ENCODE data around the gene TNS1.
A peak's percentile ranks its signal among the peaks of the same experiment; 100 is the strongest.

Gene TNS1

DNA sequence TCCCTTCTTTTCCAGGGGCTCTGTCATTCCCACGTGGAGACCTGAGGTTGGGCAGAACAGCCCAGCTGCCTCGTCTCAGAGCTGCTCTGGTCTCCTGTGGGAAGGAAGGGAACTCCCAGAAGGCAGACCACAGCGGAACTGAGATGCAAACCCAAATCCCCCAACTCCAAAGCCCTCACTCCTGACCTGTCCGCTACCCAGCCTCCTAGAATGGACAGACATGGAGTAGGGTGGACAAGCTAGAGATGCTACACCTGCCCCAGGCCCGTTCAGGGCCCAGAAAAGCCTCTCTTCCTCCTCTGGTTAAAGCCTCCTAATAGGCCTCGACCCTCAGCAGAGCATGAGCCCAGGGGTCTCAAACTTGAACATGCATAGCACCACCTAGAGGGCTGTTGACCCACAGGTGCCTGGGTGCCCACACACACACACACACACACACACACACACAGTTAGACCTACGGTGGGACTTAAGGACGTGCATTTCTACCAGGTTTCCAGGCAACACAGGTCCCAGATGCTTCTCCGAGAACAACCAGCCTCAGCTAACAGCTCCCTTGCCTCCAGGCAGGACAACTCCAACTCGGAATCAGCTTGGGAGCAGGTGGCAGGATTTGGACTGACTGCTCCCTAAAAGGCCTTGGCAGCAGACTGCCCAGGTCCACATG, 93.5 kb downstream of the TNS1 start:
- DNase-seq = no peak

DNA sequence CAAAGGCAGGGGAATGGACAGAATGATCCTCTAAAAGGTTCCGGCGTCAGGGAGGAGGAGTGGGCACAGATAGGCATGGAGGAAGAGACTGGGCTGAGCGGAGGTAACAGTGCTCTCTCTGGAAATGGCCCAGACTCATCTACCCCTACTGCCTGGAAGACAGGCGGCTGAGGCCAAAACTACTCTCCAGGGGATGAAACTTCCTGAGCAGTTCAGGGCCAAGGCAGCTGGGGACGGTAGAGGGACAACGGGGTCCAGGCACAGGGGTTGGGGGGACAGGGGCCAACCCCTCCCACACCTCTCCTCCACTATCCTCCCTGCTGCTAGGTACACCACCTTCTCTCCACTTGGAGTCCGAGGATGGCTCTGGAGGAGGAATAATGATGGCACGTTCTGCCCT, 94.3 kb downstream of the TNS1 start:
- no peak for DNase-seq

DNA sequence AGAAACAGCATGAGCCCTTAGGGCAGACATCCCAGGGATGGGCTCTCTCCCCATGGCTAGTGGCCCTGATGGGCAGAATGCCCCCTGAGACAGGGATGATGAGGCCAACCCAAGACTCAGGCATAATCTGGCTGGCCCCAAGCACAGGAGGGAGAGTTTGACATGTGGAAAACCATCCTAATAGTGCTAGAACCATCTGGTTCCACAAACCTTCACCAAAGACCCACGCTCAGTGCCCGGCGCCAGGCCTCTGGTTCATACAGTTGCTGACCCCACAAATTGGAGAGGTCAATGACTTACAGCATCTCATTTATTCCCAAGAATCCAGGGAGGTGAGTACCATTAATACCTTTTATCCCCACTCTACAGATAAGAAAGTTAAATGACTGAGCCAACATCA, 95.5 kb downstream of the TNS1 start:
- DNase-seq = no peak

GRCh38 chr2:217906798-217907197, 96.0 kb downstream of the TNS1 start:
- DNase-seq = no peak

GRCh38 chr2:217905896-217906295, 96.9 kb downstream of the TNS1 start:
- DNase-seq = no peak

GRCh38 chr2:217905395-217905794, 97.4 kb downstream of the TNS1 start:
- DNase-seq = no peak

DNA sequence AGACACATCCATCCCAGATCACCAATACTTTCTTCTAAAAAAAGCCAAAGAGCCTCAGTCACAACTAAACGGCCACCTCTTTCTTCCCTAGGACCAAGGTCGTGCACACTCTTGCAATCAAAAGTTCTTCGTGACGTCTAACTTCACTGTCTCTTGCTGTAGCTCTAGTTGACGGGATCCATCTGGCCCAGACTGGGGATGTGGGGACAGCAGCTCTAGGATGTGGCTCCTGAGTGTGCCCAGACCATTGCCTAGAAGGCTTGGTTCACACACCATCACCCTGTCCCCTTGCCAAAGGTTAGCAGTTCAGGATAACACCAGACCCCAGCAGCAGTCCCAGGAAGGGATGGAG, 98.2 kb downstream of the TNS1 start:
- no peak for DNase-seq

DNA sequence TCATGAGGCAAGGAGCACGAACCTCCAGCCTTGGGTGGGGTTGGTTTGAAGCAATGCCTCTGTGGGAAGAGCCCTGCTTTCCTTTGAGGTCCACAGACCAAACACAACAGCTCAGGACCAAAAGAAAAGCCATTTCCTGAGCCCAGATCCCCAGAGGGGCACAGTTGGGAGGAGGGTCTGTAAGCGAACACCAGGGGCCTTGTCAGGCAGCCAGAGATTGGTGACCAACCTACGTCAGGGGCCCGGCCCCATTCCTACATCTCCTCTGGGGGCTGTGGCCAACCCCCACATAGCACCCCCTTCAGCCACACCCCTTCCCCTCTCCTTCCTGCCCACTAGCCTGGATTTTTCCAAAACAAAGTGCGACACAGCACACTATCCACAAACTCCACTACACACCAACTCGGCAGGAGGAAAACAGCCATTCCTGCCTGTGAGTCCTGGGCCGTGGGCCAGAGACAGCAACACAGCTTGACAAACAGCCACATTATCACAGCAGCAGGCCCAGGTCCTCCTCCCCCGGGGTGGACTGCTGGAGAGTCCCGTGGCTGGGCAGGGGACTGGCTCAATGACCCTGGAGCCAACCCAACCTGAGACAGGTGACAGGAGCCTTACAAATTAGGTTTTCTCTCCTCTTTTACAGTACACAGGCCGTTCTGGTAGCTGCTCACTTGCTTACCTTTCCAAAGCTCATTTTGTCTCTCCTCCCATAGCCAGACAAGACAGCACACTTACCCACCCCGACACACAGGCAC, 98.8 kb downstream of the TNS1 start:
- no peak for DNase-seq

- no peak for DNase-seq
Observed at GRCh38 chr2:217903142-217903858, 99.5 kb downstream of the TNS1 start.

GRCh38 chr2:217902379-217903141, 100.2 kb downstream of the TNS1 start:
- DNase-seq = no peak

DNA sequence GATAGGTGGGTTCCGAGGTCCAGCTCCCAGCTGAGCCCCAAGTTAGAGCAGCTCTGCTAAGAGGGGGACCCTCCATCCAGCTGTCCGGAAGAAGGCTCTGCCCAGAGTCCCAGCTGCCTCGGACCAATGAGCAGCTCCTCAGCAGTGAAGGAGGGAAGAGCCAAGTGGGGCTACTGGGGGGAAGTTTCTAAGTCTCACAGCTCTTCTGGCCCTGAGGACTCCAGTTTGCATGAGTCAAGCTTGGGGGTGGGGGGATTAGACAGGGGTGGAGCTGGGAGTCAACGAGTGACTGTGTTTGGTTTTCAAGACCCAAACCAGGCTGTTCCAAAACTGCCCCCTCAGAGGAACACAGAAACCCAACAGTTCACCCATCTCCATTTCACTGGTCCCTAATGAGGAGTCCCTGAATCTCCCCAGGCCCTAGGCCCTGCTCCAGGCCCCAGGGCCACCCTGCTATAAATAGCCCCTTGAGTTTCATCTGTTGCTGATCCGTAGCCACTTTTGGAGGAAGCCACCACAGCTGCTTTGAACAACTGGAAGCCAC, 100.9 kb downstream of the TNS1 start:
- no peak for DNase-seq

GRCh38 chr2:217901400-217901799, 101.4 kb downstream of the TNS1 start:
- no peak for DNase-seq

DNA sequence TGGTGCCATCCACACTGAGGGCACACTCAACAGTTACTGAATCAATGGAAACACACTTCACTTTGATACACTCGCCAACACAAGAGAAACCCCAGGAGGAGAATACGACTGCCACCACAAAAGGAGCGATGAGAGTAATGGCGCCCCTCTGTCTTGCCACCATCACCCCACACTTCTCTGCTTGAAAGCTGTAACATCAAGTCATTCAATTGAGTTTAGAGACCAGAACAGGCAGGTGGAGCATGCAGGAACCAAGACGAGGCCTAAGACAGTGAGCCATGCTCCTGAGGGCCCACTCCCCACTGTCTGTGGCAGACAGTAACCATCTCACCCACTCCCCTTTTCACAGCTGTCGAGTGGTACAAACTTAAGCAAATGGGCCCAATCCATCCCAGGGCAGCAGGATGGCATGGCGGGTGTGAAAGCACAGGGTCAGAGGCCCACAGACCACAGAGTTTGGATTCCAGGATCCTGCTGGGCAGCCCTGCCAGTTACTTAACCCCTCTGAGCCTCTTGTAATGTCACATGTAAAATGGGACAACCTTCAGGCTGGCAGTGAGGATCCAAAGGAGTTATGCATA, 101.9 kb downstream of the TNS1 start:
- DNase-seq = no peak

DNA sequence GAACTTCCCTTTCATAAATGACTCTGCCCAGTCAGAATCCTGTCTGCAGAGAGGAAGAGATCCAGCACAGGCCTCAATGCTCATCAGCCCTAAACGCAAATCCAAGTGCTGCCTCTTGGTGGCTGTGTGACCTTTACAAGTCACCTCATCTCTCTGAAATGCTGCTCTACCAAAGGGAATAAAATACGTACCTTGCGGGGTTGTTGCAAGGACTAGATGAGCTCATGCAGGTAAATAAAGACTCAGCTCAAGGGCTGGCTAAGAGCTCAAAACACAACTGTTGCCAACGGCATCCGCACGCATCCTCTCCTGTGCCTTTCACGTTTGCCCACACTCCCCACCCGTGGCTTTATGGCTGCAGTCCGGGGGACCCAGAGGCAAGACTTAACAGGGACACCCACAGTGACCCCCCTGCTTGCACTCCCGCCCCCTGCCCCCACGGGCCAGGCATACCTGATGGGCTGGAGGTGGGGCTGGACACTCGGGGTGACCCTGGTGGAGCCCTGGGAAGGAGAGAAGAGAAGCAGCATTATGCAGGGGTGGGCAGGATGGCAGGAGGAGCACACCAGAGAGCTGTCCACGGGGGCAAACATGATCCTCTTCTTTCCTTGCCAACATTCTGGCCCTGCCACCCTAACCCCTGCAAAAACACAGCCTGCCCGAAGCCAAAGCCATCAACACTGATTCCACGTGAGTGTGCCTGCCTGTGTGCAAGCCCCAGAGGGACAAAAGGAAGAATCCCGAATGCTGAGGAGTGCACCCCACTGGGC, 102.6 kb downstream of the TNS1 start:
- peak; percentile 75 for DNase-seq

- DNase-seq = peak; percentile 45
Observed at GRCh38 chr2:217899231-217900009, 103.4 kb downstream of the TNS1 start.

GRCh38 chr2:217897816-217898806, 104.7 kb downstream of the TNS1 start:
- no peak for DNase-seq

DNA sequence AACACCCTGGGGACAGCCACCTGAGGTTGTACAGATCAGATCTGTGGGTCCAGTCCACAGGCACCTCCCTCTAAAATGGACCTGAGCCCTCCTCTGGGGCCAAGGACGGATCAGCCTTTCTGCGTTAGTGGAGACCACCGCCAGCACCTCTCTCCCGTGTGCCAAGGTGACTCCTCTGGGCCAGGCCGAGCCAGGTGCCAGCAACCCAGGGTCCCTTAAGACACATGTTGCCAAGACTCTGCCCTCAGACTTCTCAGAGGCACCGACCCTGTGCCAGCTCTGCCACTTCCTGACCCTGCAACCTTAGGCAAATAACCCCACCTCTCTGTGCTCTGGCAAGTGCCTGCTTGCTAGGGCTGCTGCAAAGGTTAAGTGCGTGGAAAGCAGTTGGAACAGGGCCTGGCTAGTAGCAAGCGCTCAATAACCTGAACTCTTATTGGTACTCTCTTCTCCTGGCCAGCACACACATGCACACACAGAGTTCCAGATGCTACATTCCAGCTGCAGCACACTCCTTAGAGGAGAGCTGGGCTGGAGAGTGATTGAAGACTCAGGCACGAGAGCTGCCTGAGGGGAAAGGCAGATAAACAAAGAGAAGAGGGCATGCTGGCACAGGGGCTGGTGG, 105.6 kb downstream of the TNS1 start:
- DNase-seq = no peak

DNA sequence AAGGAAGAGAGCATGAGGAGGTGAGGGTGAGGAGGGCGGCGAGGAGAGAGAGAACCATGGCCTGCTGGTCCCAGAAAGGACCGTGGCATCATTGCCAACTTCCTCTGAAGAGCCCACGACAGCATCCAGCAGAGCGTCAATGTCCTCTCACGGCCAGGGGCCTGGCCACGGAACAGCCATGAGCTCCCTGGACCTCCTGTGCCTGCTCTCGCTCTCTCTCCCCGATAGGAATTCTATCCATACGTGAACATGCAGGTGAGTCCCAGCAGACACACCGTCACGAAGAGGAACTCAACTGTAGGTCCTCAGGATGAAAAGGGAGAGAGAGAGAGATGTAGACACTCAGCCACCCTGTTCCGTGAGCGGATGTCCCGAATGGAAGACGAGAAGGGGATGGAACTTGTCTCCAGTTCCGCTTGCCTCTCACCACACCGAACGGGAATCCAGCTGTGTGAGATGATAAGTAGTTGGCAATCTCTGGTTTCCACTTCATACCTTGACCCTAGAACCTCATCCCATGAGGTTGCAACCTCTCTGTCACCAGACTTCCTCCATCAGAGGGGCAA, 107.6 kb downstream of the TNS1 start:
- DNase-seq = no peak

GRCh38 chr2:217893440-217893839, 109.4 kb downstream of the TNS1 start:
- no peak for DNase-seq
